Endometrium (tissue), 2 donors: ENCODE measurements around the gene ACSM6.
"Not testable (repeated sequence)": the region's sequence is repeated elsewhere in the genome, so short reads cannot be mapped to it uniquely, and the experiment has no call there.

Experiments
- FAIRE-seq: peaks from 2 replicates; lab custom pipeline; 2012; peaks lifted over from hg19 to GRCh38; lab: Jason Lieb, UNC
- donor health status: control.
- donor health status: control.

The ACSM6 gene

GRCh38 chr10:95193944-95194343, at the start of gene ACSM6:
Gene ACSM6, plus strand, starts transcription at chr10:95194238. Its CDS starts 248 bp downstream, at chr10:95194486.
- FAIRE-seq: no peak

GRCh38 chr10:95168694-95169093, 25.3 kb upstream of the ACSM6 start:
- no peak for FAIRE-seq

GRCh38 chr10:95169522-95169921, 24.5 kb upstream of the ACSM6 start:
- no peak for FAIRE-seq

GRCh38 chr10:95170790-95171189, 23.2 kb upstream of the ACSM6 start:
- no peak for FAIRE-seq

- FAIRE-seq: no peak
Measured at GRCh38 chr10:95171336-95171735, 22.7 kb upstream of the ACSM6 start.

GRCh38 chr10:95172851-95173250, 21.2 kb upstream of the ACSM6 start:
- FAIRE-seq: no peak

GRCh38 chr10:95176101-95176500, 17.9 kb upstream of the ACSM6 start:
- no peak for FAIRE-seq

GRCh38 chr10:95177429-95177828, 16.6 kb upstream of the ACSM6 start:
- FAIRE-seq: no peak

GRCh38 chr10:95178266-95178665, 15.8 kb upstream of the ACSM6 start:
- no peak for FAIRE-seq

GRCh38 chr10:95178797-95179196, 15.2 kb upstream of the ACSM6 start:
- FAIRE-seq: no peak

- no peak for FAIRE-seq
Measured at GRCh38 chr10:95181726-95182125, 12.3 kb upstream of the ACSM6 start.

- FAIRE-seq: no peak
Measured at GRCh38 chr10:95183271-95184230, 10.5 kb upstream of the ACSM6 start.

GRCh38 chr10:95187617-95188016, 6.4 kb upstream of the ACSM6 start:
- no peak for FAIRE-seq

GRCh38 chr10:95188593-95188992, 5.4 kb upstream of the ACSM6 start:
- FAIRE-seq: no peak

GRCh38 chr10:95196046-95196445, 2.0 kb downstream of the ACSM6 start:
- no peak for FAIRE-seq

- FAIRE-seq: no peak
Measured at GRCh38 chr10:95201736-95202135, 7.7 kb downstream of the ACSM6 start.

- not testable (repeated sequence) for FAIRE-seq
Measured at GRCh38 chr10:95202865-95203264, 8.8 kb downstream of the ACSM6 start.

GRCh38 chr10:95208702-95209391, 14.8 kb downstream of the ACSM6 start:
- FAIRE-seq: peak; percentile 83

- peak; percentile 84 for FAIRE-seq
Measured at GRCh38 chr10:95209509-95210127, 15.6 kb downstream of the ACSM6 start.

GRCh38 chr10:95211606-95212279, 17.7 kb downstream of the ACSM6 start:
- no peak for FAIRE-seq

GRCh38 chr10:95214369-95214768, 20.3 kb downstream of the ACSM6 start:
- no peak for FAIRE-seq

- no peak for FAIRE-seq
Measured at GRCh38 chr10:95214793-95215192, 20.8 kb downstream of the ACSM6 start.
